ENCODE measurements around the gene RHEBL1. TPM values are rescaled to one million over a fixed set of nuclear protein-coding genes. Genes with fewer than 3 reads are reported as not detected.

RHEBL1 gene
- total RNA-seq, 6 donors from 2014 or later, result 0.97 to 1.4 (median 1.2) TPM; not detected in 2

DNA sequence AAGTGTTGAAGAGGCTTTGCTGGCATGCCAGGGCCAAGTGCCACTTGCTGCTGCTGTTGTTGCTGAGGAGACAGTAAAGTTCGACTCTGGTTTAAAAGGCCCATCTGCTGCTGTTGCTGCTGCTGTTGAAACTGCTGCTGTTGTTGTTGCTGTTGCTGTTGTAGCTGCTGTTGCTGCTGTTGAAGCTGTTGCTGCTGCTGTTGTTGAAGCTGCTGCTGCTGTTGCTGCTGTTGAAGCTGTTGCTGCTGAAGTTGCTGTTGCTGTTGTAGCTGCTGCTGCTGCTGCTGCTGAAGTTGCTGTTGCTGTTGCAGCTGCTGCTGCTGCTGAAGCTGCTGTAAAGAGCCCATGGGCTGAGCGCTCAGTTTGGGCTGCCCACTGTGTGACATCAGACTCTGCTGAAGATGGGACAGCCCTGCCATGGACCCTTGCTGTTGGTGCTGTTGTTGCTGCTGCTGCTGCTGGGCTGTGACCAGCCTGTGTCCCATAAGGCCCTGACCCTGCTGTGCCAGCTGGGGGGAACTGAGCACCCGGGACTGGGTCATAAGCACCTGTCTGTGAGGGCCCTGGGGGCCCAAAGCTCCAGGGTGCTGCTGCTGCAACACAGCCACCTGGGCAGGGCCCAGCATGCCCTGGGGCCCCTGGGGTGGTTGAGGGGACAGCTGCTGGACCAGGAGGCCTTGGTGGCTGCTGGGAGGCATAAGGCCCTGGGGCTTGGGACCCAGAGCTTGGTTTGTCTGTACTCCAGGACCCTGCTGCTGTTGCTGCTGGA, 36.9 kb downstream of the RHEBL1 start:
- Histone ChIP-seq H3K4me1 (peaks cover 0 to 16% (median 7%) of the 10 kb centered on the region in 4 donors), H3K36me3 (peaks cover 41 to 98% (median 82%) of the 10 kb centered on the region in 4 donors), H3K27me3 (no peaks in the 10 kb centered on the region), H3K4me3 (no peak overlapping the region), H3K27ac (no peak overlapping the region), H3K9me3 (no peaks in the 10 kb centered on the region)
- WGBS, 2 donors, result 40 to 63% methylated on average over 1 to 3 of the region's 3 CpGs
- no peak for TF ChIP-seq EP300 (IDR thresholded peaks at IDR 0.05)
- DNase-seq (peak in 1 of 2 donors; percentile 48), ATAC-seq (ENCODE audit: low FRiP score in 2 of 2) (no peak)

DNA sequence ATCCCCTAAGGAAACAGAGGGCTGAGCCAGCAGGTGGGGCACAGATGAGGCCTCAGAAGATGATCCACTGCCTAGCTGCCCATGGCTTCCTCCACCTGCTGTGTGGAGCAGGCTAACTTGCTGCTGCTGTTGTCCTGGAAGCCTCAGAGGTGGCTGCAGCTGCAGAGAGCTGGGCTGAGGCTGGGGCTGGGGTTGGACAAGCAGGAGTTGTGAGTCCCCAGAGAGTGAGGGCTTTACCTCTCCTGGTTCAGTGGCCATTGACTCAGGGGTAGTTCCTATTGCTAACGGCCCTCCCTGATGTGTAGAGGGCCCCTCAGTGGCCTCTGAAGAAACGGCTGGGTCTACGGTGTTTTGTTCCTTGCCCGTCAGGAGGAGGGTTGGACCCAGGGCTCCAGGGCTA, 37.5 kb downstream of the RHEBL1 start:
- TF ChIP-seq POLR2A (IDR thresholded peaks at IDR 0.05) (no peak), EP300 (IDR thresholded peaks at IDR 0.05) (no peak), POLR2AphosphoS5 (IDR thresholded peaks at IDR 0.05) (no peak)
- TF ChIP-seq, protein P1, sequence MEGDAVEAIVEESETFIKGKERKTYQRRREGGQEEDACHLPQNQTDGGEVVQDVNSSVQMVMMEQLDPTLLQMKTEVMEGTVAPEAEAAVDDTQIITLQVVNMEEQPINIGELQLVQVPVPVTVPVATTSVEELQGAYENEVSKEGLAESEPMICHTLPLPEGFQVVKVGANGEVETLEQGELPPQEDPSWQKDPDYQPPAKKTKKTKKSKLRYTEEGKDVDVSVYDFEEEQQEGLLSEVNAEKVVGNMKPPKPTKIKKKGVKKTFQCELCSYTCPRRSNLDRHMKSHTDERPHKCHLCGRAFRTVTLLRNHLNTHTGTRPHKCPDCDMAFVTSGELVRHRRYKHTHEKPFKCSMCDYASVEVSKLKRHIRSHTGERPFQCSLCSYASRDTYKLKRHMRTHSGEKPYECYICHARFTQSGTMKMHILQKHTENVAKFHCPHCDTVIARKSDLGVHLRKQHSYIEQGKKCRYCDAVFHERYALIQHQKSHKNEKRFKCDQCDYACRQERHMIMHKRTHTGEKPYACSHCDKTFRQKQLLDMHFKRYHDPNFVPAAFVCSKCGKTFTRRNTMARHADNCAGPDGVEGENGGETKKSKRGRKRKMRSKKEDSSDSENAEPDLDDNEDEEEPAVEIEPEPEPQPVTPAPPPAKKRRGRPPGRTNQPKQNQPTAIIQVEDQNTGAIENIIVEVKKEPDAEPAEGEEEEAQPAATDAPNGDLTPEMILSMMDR (IDR thresholded peaks at IDR 0.05), result no peak
- DNase-seq, result no peak
- peaks cover 0 to 16% (median 7%) of the 10 kb centered on the region in 4 donors for H3K4me1 ChIP-seq
- ATAC-seq (ENCODE audit: low FRiP score in 2 of 2), result no peak
- no peak overlapping the region for H3K4me3 ChIP-seq
- H3K36me3 ChIP-seq, result peaks cover 40 to 98% (median 82%) of the 10 kb centered on the region in 4 donors
- no peaks in the 10 kb centered on the region for H3K27me3 ChIP-seq
- WGBS, 2 donors, result 82% methylated on average over 4 of the region's 4 CpGs
- H3K9me3 ChIP-seq, result no peaks in the 10 kb centered on the region
- H3K27ac ChIP-seq, result no peak overlapping the region

- WGBS, 2 donors, result 86% methylated on average over 5 of the region's 8 CpGs; no CpG with 5 or more reads in 1 of the 2 donors
- Histone ChIP-seq H3K27me3 (no peaks in the 10 kb centered on the region), H3K9me3 (no peaks in the 10 kb centered on the region), H3K27ac (peak overlapping the region in 1 of 4 donors; percentile 0), H3K36me3 (peaks cover 40 to 98% (median 83%) of the 10 kb centered on the region in 4 donors), H3K4me1 (peaks cover 0 to 16% (median 7%) of the 10 kb centered on the region in 4 donors), H3K4me3 (no peak overlapping the region)
- DNase-seq, result peak in 1 of 2 donors; percentile 48
- TF ChIP-seq EP300 (IDR thresholded peaks at IDR 0.05), result no peak
- no peak for TF ChIP-seq POLR2AphosphoS5 (IDR thresholded peaks at IDR 0.05)
- no peak for TF ChIP-seq POLR2A (IDR thresholded peaks at IDR 0.05)
- TF ChIP-seq, protein P1 (IDR thresholded peaks at IDR 0.05), result no peak
- no peak for ATAC-seq (ENCODE audit: low FRiP score in 2 of 2)
Measured at GRCh38 chr12:49031573-49032161, 38.1 kb downstream of the RHEBL1 start.

DNA sequence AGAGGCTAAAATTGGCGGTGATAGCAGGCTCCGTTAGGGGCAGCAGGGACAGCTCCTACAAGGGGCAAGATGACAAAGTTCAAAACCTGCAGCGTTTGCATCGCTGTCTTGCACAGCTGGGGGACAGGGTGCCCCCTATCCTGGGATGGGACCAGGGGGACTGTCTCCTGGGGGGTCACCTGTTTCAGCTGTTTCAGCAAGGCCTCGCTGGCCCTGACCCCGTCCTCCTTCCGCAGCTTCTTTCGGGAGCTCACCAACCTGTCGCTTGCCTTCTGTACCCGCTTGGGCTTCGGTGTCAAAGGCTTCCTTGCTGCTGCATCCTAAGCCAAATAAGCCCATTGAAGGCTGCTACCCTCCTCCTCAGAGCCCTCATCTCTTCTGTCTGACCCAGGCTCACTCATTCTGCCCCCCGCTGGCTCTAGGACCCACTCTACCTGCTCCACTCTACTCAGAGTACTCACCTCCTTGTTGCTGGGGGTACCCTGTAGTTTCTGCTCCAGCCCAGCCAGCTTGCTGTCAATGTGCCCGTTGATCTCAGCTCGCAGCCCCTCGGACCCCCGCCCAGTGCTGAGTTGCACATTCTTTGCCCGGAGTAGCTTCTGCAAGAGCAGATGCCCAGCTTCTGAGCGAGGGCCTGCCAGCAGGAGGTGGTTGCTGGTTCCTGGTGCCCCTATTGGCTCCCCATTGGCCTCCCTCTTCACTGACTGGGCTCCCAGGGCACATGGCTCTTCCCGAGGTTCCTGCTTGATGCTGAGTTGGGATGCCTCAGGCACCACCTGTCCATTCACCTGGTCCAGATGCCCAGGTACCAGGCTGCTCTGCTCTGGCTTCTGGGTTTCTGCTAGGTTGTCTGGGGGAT, 38.8 kb downstream of the RHEBL1 start:
- Histone ChIP-seq H3K4me3 (no peak overlapping the region), H3K27me3 (no peaks in the 10 kb centered on the region), H3K4me1 (peaks cover 0 to 16% (median 7%) of the 10 kb centered on the region in 4 donors), H3K36me3 (peaks cover 48 to 99% (median 87%) of the 10 kb centered on the region in 4 donors), H3K9me3 (no peaks in the 10 kb centered on the region), H3K27ac (no peak overlapping the region)
- 94 to 95% methylated on average over 14 to 19 of the region's 19 CpGs for WGBS, 2 donors
- TF ChIP-seq, protein P1 (IDR thresholded peaks at IDR 0.05), result no peak
- no peak for TF ChIP-seq POLR2A (IDR thresholded peaks at IDR 0.05)
- no peak for TF ChIP-seq EP300 (IDR thresholded peaks at IDR 0.05)
- DNase-seq (peak in 1 of 2 donors; percentile 55), ATAC-seq (ENCODE audit: low FRiP score in 2 of 2) (no peak)

GRCh38 chr12:49030119-49030518, 39.7 kb downstream of the RHEBL1 start:
- no peak for ATAC-seq (ENCODE audit: low FRiP score in 2 of 2)
- DNase-seq, result peak in 1 of 2 donors; percentile 33
- Histone ChIP-seq H3K27ac (no peak overlapping the region), H3K9me3 (no peaks in the 10 kb centered on the region), H3K4me3 (no peak overlapping the region), H3K36me3 (peaks cover 53 to 100% (median 89%) of the 10 kb centered on the region in 4 donors), H3K4me1 (peaks cover 0 to 16% (median 7%) of the 10 kb centered on the region in 4 donors), H3K27me3 (no peaks in the 10 kb centered on the region)
- 84 to 100% methylated on average over 1 to 6 of the region's 8 CpGs for WGBS, 2 donors
- TF ChIP-seq POLR2AphosphoS5 (IDR thresholded peaks at IDR 0.05), result no peak
- TF ChIP-seq, protein P1 (IDR thresholded peaks at IDR 0.05), result no peak
- TF ChIP-seq POLR2A (IDR thresholded peaks at IDR 0.05), result no peak
- no peak for TF ChIP-seq EP300 (IDR thresholded peaks at IDR 0.05)

Measured in upper lobe of left lung (tissue), 6 donors.